ENCODE data around the gene PMFBP1. TPM values are rescaled to one million over a fixed set of nuclear protein-coding genes. Genes with fewer than 3 reads are reported as not detected.

The PMFBP1 gene
- total RNA-seq, 1 donor from 2014 or later, result 1.2 TPM

DNA sequence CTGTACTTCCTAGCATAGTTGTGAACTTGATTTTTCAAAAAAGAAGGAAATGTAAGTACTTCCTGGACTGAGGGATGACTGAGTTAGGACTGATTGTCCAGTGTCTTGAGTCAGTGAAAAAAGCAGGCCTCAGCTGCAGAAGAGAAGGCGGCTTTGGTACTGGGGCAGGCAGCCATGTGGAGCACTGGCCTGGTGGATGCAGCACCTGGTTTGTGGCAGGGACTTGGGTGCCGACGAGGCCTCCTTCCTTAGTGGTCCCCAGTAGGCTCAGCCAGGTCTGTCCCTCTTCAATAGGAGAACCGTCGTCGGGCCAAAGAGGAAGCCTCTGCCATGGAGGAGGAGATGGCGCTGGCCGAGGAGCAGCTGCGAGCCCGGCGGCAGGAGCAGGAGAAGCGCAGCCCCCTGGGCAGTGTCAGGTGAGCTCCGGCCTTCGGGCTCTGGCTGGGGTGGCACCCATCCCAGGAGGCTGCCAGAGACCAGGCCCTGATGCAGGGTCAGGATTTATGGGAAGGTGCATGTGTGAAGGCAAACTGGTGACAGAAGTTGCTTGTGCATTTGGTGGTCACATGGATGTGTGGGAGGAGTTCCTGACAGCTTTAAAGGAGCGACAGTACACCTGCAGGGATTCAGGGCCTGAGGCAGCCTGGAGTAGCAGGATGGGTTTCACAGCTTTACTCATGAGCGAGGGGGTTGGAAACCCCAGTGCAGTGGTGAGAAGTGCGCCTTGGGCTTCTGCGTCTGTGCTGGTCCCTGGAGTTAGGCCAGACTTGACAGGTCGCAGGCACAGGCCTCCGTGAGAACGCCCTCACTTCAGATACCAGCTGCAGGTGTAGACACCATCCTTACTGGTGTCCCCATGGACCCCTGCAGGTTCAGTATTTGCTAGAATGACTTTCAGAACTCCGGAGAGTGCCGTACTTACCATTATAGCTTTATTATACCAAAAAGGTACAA, 61.0 kb downstream of the PMFBP1 start:
- Histone ChIP-seq H3K27ac (ENCODE audit: low read depth, low read length) (no peak overlapping the region), H3K4me2 (ENCODE audit: low read length) (no peak overlapping the region), H2AFZ (ENCODE audit: low read depth, low read length) (no peak overlapping the region), H3K4me3 (ENCODE audit: insufficient read depth, low read depth, low read length) (no peak overlapping the region), H3K4me1 (ENCODE audit: insufficient read depth, low read length) (no peaks in the 10 kb centered on the region), H3K9ac (ENCODE audit: low read length) (no peak overlapping the region), H3K79me2 (ENCODE audit: insufficient read depth, low read length) (no peaks in the 10 kb centered on the region), H4K20me1 (ENCODE audit: insufficient read depth, low read length) (no peaks in the 10 kb centered on the region), H3K36me3 (ENCODE audit: insufficient read depth, low read length) (peaks cover 29% of the 10 kb centered on the region), H3K9me3 (ENCODE audit: insufficient read depth, low read depth, low read length) (no peaks in the 10 kb centered on the region), H3K27me3 (ENCODE audit: insufficient read depth, low read length) (no peaks in the 10 kb centered on the region)
- TF ChIP-seq EZH2 (IDR thresholded peaks at IDR 0.05; ENCODE audit: insufficient read depth, low read length), result no peak
- TF ChIP-seq, protein P1, sequence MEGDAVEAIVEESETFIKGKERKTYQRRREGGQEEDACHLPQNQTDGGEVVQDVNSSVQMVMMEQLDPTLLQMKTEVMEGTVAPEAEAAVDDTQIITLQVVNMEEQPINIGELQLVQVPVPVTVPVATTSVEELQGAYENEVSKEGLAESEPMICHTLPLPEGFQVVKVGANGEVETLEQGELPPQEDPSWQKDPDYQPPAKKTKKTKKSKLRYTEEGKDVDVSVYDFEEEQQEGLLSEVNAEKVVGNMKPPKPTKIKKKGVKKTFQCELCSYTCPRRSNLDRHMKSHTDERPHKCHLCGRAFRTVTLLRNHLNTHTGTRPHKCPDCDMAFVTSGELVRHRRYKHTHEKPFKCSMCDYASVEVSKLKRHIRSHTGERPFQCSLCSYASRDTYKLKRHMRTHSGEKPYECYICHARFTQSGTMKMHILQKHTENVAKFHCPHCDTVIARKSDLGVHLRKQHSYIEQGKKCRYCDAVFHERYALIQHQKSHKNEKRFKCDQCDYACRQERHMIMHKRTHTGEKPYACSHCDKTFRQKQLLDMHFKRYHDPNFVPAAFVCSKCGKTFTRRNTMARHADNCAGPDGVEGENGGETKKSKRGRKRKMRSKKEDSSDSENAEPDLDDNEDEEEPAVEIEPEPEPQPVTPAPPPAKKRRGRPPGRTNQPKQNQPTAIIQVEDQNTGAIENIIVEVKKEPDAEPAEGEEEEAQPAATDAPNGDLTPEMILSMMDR (IDR thresholded peaks at IDR 0.05; ENCODE audit: insufficient read depth, low read depth, low read length), result no peak
- H3K4me3 Mint-ChIP-seq (ENCODE audit: unreplicated experiment), result no peak overlapping the region
- H3K36me3 Mint-ChIP-seq (ENCODE audit: low read depth, unreplicated experiment), result peaks cover 18% of the 10 kb centered on the region
- H3K9me3 Mint-ChIP-seq (ENCODE audit: unreplicated experiment), result no peaks in the 10 kb centered on the region
- no peaks in the 10 kb centered on the region for H3K4me1 Mint-ChIP-seq (ENCODE audit: low read depth, unreplicated experiment)
- DNase-seq (ENCODE audit: low read depth), result no peak
- no peak for FAIRE-seq
- no peak overlapping the region for H3K27ac Mint-ChIP-seq (ENCODE audit: unreplicated experiment)
- no peaks in the 10 kb centered on the region for H3K27me3 Mint-ChIP-seq (ENCODE audit: low read depth, unreplicated experiment)

DNA sequence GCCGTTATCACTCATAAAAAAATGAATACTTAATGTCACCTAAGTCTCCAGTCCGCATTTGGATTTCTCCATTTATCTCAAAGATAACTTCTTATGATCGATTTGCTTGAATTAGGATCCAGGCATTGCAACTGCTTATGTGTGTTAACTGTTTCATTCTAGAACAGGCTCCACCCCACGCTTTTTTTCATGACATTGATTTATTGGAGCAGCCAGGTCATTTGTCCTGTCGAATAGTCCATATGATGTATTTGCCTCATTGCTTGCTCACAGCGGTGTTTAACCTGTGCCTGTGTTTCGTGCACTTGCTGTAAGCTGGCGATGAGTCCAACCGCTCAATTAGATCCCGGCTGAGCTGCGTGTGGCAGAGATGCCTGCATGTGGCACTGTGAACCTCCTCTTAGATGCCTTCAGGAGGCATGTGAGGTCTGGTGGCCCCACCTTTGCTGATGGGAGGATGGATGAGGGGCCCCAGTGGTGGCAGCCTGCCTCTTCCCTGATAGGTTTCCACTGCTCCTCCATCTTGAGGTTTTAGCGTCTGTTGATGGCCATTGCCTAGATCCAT, 61.9 kb downstream of the PMFBP1 start:
- Mint-ChIP-seq H3K27me3 (ENCODE audit: low read depth, unreplicated experiment) (no peaks in the 10 kb centered on the region), H3K36me3 (ENCODE audit: low read depth, unreplicated experiment) (peaks cover 26% of the 10 kb centered on the region), H3K4me3 (ENCODE audit: unreplicated experiment) (no peak overlapping the region), H3K4me1 (ENCODE audit: low read depth, unreplicated experiment) (no peaks in the 10 kb centered on the region), H3K9me3 (ENCODE audit: unreplicated experiment) (no peaks in the 10 kb centered on the region), H3K27ac (ENCODE audit: unreplicated experiment) (no peak overlapping the region)
- FAIRE-seq (no peak), DNase-seq (ENCODE audit: low read depth) (no peak)
- Histone ChIP-seq H3K27me3 (ENCODE audit: insufficient read depth, low read length) (no peaks in the 10 kb centered on the region), H3K4me2 (ENCODE audit: low read length) (no peak overlapping the region), H3K4me1 (ENCODE audit: insufficient read depth, low read length) (no peaks in the 10 kb centered on the region), H3K9ac (ENCODE audit: low read length) (no peak overlapping the region), H2AFZ (ENCODE audit: low read depth, low read length) (no peak overlapping the region), H3K27ac (ENCODE audit: low read depth, low read length) (no peak overlapping the region), H3K4me3 (ENCODE audit: insufficient read depth, low read depth, low read length) (no peak overlapping the region), H3K9me3 (ENCODE audit: insufficient read depth, low read depth, low read length) (no peaks in the 10 kb centered on the region), H4K20me1 (ENCODE audit: insufficient read depth, low read length) (no peaks in the 10 kb centered on the region), H3K79me2 (ENCODE audit: insufficient read depth, low read length) (no peaks in the 10 kb centered on the region), H3K36me3 (ENCODE audit: insufficient read depth, low read length) (peaks cover 33% of the 10 kb centered on the region)
- TF ChIP-seq, protein P1 (IDR thresholded peaks at IDR 0.05; ENCODE audit: insufficient read depth, low read depth, low read length), result no peak
- TF ChIP-seq EZH2 (IDR thresholded peaks at IDR 0.05; ENCODE audit: insufficient read depth, low read length), result no peak
